Endodermal cell (in vitro differentiated cells): ENCODE results near the gene PANK2. TPM values are rescaled to one million over a fixed set of nuclear protein-coding genes. Genes with fewer than 3 reads are reported as not detected.

ENCODE experiments used
- DNase-seq: peaks from one replicate; pipeline ENCODE4 v3.0.0-alpha.2; 2017
- H3K27ac ChIP-seq: 2 replicates; pipeline ENCODE4 v1.5.1; 2013; ENCODE audit warnings: mild to moderate bottlenecking, low read depth, low read length, moderate library complexity
- H3K27me3 ChIP-seq: 2 replicates; pipeline ENCODE4 v1.6.1; 2013; ENCODE audit warnings: mild to moderate bottlenecking, low read length, moderate library complexity; ENCODE audit not compliant: insufficient read depth, control insufficient read depth, poor library complexity, severe bottlenecking
- H3K36me3 ChIP-seq: 2 replicates; pipeline ENCODE4 v1.7.0; 2013; ENCODE audit warnings: mild to moderate bottlenecking, low read length, moderate library complexity; ENCODE audit not compliant: control insufficient read depth, insufficient read depth
- H3K4me1 ChIP-seq: one replicate; pipeline ENCODE4 v1.7.0; 2013; ENCODE audit warnings: low read length; ENCODE audit not compliant: control insufficient read depth, insufficient read depth
- H3K4me3 ChIP-seq: 2 replicates; pipeline ENCODE4 v1.5.1; 2013; ENCODE audit warnings: mild to moderate bottlenecking, low read length, moderate library complexity
- H3K9ac ChIP-seq: 2 replicates; pipeline ENCODE4 v1.6.1; 2013; ENCODE audit warnings: mild to moderate bottlenecking, low read length, moderate library complexity; ENCODE audit not compliant: poor library complexity, severe bottlenecking; ENCODE audit errors: extremely low read depth
- H3K9me3 ChIP-seq: 2 replicates; pipeline ENCODE4 v1.6.1; 2013; ENCODE audit warnings: mild to moderate bottlenecking, low read length, moderate library complexity; ENCODE audit not compliant: control insufficient read depth
- H3K27ac Mint-ChIP-seq: 2 replicates; pipeline ENCODE4 v1.8.0; 2020; ENCODE audit warnings: mixed read lengths
- H3K27me3 Mint-ChIP-seq: 2 replicates; pipeline ENCODE4 v1.8.0; 2021; ENCODE audit warnings: mild to moderate bottlenecking, mixed read lengths; ENCODE audit not compliant: insufficient read depth
- H3K36me3 Mint-ChIP-seq: 2 replicates; pipeline ENCODE4 v1.8.0; 2020; ENCODE audit warnings: low read depth, mixed read lengths
- H3K4me1 Mint-ChIP-seq: 2 replicates; pipeline ENCODE4 v1.8.0; 2020; ENCODE audit warnings: mixed read lengths
- H3K4me3 Mint-ChIP-seq: 2 replicates; pipeline ENCODE4 v1.8.0; 2020; ENCODE audit warnings: mild to moderate bottlenecking, moderate library complexity, mixed read lengths
- H3K9me3 Mint-ChIP-seq: 2 replicates; pipeline ENCODE4 v1.8.0; 2020; ENCODE audit warnings: mild to moderate bottlenecking, mixed read lengths
- WGBS, 2 experiments: methylation state at CpG; one replicate each; pipeline versions ENCODE4 v1.1.5 to v1.1.7; 2013; ENCODE audit warnings: missing lambda C conversion rate in 2 of 2, mixed read lengths in 1 of 2; ENCODE audit not compliant: insufficient coverage in 1 of 2, insufficient read length in 1 of 2; 5-methylcytosine and 5-hydroxymethylcytosine counted together
- total RNA-seq, 2 donors: library from RNA; stranded (reverse); fragmentation: NEBNext Ultra II Directional in 1 of 2; extraction: Animal tissue kit (Norgen Biotek cat#: 25700) in 1 of 2; gene quantifications; 2 replicates in 1 of 2; 3 replicates in 1 of 2; pipeline ENCODE4 v1.2.1, GENCODE V29; 2021
- TF ChIP-seq, protein P1 (sequence below): fragments of 200-600 bp; sonication (generic); conservative IDR thresholded peaks from 2 replicates; pipeline ENCODE4 v1.5.0; 2021; ENCODE audit warnings: antibody characterized with exemption, mild to moderate bottlenecking

The PANK2 gene
- total RNA-seq, 2 donors from 2014 or later, result 57.6 to 66.5 TPM

DNA sequence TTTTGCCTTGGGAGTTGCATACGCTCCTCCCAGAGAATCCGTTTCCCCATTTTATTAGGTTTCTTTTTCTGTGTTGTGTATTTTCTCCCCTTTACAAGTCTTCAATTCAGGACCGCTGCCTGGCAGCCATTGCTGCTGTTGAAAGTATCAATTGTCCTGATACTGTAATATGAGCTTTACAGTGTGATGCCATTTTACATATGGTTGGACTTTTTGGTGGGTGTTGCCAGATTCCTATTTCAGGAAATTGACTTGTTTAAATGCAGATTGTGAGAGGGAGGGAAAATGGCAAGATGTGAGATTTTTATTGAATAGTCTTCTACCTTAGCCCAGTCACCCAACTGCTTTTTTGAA lies 1.2 kb downstream of the PANK2 start:
- Histone ChIP-seq H3K27me3 (no peaks in the 10 kb centered on the region), H3K9me3 (no peaks in the 10 kb centered on the region), H3K36me3 (peaks cover 35% of the 10 kb centered on the region), H3K4me1 (peaks cover 3% of the 10 kb centered on the region), H3K4me3 (peak overlapping the region; percentile 94), H3K9ac (peak overlapping the region; percentile 96), H3K27ac (peak overlapping the region; percentile 98)
- no peak for DNase-seq
- Mint-ChIP-seq H3K4me3 (peak overlapping the region; percentile 99), H3K27ac (peak overlapping the region; percentile 97), H3K36me3 (peaks cover 42% of the 10 kb centered on the region), H3K9me3 (no peaks in the 10 kb centered on the region), H3K27me3 (no peaks in the 10 kb centered on the region), H3K4me1 (peaks cover 39% of the 10 kb centered on the region)
- TF ChIP-seq, protein P1, sequence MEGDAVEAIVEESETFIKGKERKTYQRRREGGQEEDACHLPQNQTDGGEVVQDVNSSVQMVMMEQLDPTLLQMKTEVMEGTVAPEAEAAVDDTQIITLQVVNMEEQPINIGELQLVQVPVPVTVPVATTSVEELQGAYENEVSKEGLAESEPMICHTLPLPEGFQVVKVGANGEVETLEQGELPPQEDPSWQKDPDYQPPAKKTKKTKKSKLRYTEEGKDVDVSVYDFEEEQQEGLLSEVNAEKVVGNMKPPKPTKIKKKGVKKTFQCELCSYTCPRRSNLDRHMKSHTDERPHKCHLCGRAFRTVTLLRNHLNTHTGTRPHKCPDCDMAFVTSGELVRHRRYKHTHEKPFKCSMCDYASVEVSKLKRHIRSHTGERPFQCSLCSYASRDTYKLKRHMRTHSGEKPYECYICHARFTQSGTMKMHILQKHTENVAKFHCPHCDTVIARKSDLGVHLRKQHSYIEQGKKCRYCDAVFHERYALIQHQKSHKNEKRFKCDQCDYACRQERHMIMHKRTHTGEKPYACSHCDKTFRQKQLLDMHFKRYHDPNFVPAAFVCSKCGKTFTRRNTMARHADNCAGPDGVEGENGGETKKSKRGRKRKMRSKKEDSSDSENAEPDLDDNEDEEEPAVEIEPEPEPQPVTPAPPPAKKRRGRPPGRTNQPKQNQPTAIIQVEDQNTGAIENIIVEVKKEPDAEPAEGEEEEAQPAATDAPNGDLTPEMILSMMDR, result no peak
- WGBS, 2 experiments, result 0% methylated on average over 3 of the region's 3 CpGs; no CpG with 5 or more reads in 1 of the 2 experiments

DNA sequence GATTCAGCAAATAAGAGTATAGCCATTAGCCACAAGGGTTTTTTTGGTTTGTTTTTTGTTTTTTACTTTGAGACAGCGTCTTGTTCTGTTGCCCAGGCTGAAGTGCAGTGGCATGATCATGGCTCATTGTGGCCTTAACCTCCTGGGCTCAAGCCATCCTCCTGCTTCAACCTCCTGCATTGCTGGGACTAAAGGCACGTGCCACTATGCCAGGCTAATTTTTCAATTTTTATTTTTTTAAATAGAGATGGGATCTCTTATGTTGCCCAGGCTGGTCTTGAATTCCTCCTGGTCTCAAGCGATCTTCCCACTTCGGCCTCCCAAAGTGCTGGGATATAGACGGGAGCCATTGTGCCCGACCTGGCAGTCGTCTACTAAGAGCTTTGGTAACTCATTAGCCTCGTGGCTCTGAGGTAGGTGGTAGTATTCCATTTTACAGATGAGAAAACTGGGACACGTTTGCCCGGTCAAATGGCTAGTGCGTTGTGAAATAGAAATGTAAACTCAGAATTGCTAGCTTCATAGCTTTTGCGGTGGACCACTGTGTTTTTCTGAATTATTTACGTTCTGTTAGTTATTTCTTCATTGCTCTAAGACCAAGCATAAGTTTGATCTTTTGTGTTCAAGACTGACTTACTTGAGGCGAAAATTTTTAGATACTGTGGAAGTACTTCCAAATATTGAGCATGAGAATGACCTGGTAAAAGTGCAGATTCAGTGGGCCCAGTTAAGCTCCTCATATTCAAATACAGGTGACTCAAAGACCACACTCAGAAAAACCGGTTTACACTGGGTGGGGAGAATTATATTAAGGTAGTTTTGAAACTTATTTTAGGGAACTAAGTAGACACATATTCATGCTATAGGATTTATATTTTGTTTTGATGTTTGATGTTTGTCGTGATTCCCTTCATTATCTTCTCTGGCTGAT lies 2.1 kb downstream of the PANK2 start:
- WGBS, 2 experiments, result 47 to 55% methylated on average over 14 to 15 of the region's 16 CpGs
- Mint-ChIP-seq H3K36me3 (peaks cover 38% of the 10 kb centered on the region), H3K4me3 (peak overlapping the region; percentile 99), H3K9me3 (no peaks in the 10 kb centered on the region), H3K27me3 (no peaks in the 10 kb centered on the region), H3K27ac (peak overlapping the region; percentile 97), H3K4me1 (peaks cover 43% of the 10 kb centered on the region)
- Histone ChIP-seq H3K27me3 (no peaks in the 10 kb centered on the region), H3K9ac (peak overlapping the region; percentile 96), H3K4me1 (peaks cover 3% of the 10 kb centered on the region), H3K27ac (no peak overlapping the region), H3K4me3 (peak overlapping the region; percentile 94), H3K36me3 (peaks cover 40% of the 10 kb centered on the region), H3K9me3 (no peaks in the 10 kb centered on the region)
- TF ChIP-seq, protein P1, result no peak
- no peak for DNase-seq

DNA sequence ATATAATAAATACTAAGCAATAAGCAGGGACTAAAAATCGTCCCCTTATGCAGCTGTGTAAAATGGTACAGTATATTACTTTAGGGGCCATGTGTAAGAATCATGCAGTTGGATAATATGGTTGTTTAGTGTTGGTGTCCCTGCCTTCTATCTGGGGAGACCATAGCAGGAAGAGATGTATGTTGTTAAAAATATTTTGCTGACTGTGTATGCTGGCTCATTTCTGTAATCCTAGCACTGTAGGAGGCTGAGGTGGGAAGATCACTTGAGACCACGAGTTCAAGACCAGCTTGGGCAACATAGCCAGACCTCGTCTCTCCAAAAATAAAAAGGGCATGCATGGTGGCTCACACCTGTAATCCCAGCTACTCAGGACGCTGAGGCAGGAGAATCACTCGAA lies 5.6 kb downstream of the PANK2 start:
- Mint-ChIP-seq H3K36me3 (peaks cover 42% of the 10 kb centered on the region), H3K27ac (no peak overlapping the region), H3K4me1 (peaks cover 47% of the 10 kb centered on the region), H3K27me3 (no peaks in the 10 kb centered on the region), H3K4me3 (no peak overlapping the region), H3K9me3 (no peaks in the 10 kb centered on the region)
- H3K4me3 ChIP-seq, result no peak overlapping the region
- TF ChIP-seq, protein P1, result no peak
- no peaks in the 10 kb centered on the region for H3K27me3 ChIP-seq
- WGBS, 2 experiments, result 94 to 98% methylated on average over 4 to 5 of the region's 5 CpGs
- no peak overlapping the region for H3K9ac ChIP-seq
- H3K9me3 ChIP-seq, result no peaks in the 10 kb centered on the region
- H3K36me3 ChIP-seq, result peaks cover 58% of the 10 kb centered on the region
- peaks cover 3% of the 10 kb centered on the region for H3K4me1 ChIP-seq
- DNase-seq, result no peak
- no peak overlapping the region for H3K27ac ChIP-seq
